Middle frontal gyrus (tissue), 1 donor: ENCODE results near the gene MGAM2.

Experiments
- DNase-seq: peaks from one replicate; pipeline ENCODE4 v3.0.0-alpha.2; 2015; ENCODE audit warnings: low spot score; ENCODE audit errors: extremely low spot score

The MGAM2 gene

GRCh38 chr7:142263598-142264380 is 152.3 kb downstream of the MGAM2 start:
- no peak for DNase-seq
